ENCODE results near the gene SNTB2.

Gene SNTB2

GRCh38 chr16:69316595-69317034, 129.7 kb downstream of the SNTB2 start:
- Histone ChIP-seq H3K27ac (replicated peaks; ENCODE audit: low read length) (no peak overlapping the region), H2BK5ac (ENCODE audit: low read length) (peak overlapping the region; percentile 39), H3K36me3 (replicated peaks in 1 of 2; ENCODE audit: control insufficient read depth in 2 of 2, insufficient read depth in 2 of 2, low read length in 2 of 2) (peaks cover 63 to 85% of the 10 kb centered on the region in 2 donors), H2BK120ac (ENCODE audit: low read depth, low read length) (no peak overlapping the region), H3K4me1 (ENCODE audit: control insufficient read depth in 2 of 2, insufficient read depth in 1 of 2, low read depth in 1 of 2, low read length in 2 of 2) (peaks cover 2% of the 10 kb centered on the region in 2 donors), H2AFZ (ENCODE audit: low read length) (no peak overlapping the region), H2BK15ac (ENCODE audit: low read length) (no peak overlapping the region), H3K14ac (ENCODE audit: low read length) (no peak overlapping the region), H3K9ac (ENCODE audit: low read depth, low read length, poor library complexity) (peak overlapping the region; percentile 12), H3K4me3 (ENCODE audit: low read length in 2 of 2) (peak overlapping the region in 1 of 2 donors; percentile 20), H2BK12ac (ENCODE audit: low read length) (peak overlapping the region; percentile 16), H3K9me3 (replicated peaks in 1 of 2; ENCODE audit: control insufficient read depth in 2 of 2, insufficient read depth in 1 of 2, low read depth in 1 of 2, low read length in 2 of 2) (no peaks in the 10 kb centered on the region), H3K18ac (ENCODE audit: low read length) (no peak overlapping the region), H3K27me3 (ENCODE audit: control insufficient read depth in 3 of 3, insufficient read depth in 3 of 3, low read depth in 1 of 3, low read length in 3 of 3) (no peaks in the 10 kb centered on the region), H3K4me2 (ENCODE audit: insufficient read depth, low read length, poor library complexity, severe bottlenecking) (no peak overlapping the region), H2AK5ac (ENCODE audit: low read depth, low read length) (no peak overlapping the region), H3K4ac (ENCODE audit: low read length) (no peak overlapping the region), H3K79me1 (ENCODE audit: low read depth, low read length) (peaks cover 16% of the 10 kb centered on the region), H4K8ac (ENCODE audit: low read depth, low read length) (no peak overlapping the region), H3K23ac (ENCODE audit: low read depth, low read length, poor library complexity) (peak overlapping the region; percentile 89), H4K91ac (ENCODE audit: low read depth, low read length, poor library complexity) (no peak overlapping the region)
- DNase-seq (ENCODE audit: low spot score): no peak
- WGBS, 2 donors (ENCODE audit: extremely low coverage in 2 of 2, insufficient read length in 2 of 2, insufficient replicate concordance in 1 of 2): no CpG with 5 or more reads among the region's 17 CpGs

GRCh38 chr16:69318177-69318910, 131.4 kb downstream of the SNTB2 start:
- no peak overlapping the region for H2BK120ac ChIP-seq (ENCODE audit: low read depth, low read length)
- WGBS, 2 donors (ENCODE audit: extremely low coverage in 2 of 2, insufficient read length in 2 of 2, insufficient replicate concordance in 1 of 2): no CpG with 5 or more reads among the region's 30 CpGs
- no peak overlapping the region for H3K4me2 ChIP-seq (ENCODE audit: insufficient read depth, low read length, poor library complexity, severe bottlenecking)
- H3K9me3 ChIP-seq (replicated peaks in 1 of 2; ENCODE audit: control insufficient read depth in 2 of 2, insufficient read depth in 1 of 2, low read depth in 1 of 2, low read length in 2 of 2): peaks cover 0 to 1% of the 10 kb centered on the region in 2 donors
- H4K8ac ChIP-seq (ENCODE audit: low read depth, low read length): no peak overlapping the region
- no peak overlapping the region for H2BK12ac ChIP-seq (ENCODE audit: low read length)
- H3K79me1 ChIP-seq (ENCODE audit: low read depth, low read length): peaks cover 18% of the 10 kb centered on the region
- no peak overlapping the region for H2AFZ ChIP-seq (ENCODE audit: low read length)
- no peak overlapping the region for H3K18ac ChIP-seq (ENCODE audit: low read length)
- H3K9ac ChIP-seq (ENCODE audit: low read depth, low read length, poor library complexity): no peak overlapping the region
- H3K14ac ChIP-seq (ENCODE audit: low read length): no peak overlapping the region
- no peaks in the 10 kb centered on the region for H3K27me3 ChIP-seq (ENCODE audit: control insufficient read depth in 3 of 3, insufficient read depth in 3 of 3, low read depth in 1 of 3, low read length in 3 of 3)
- H3K23ac ChIP-seq (ENCODE audit: low read depth, low read length, poor library complexity): no peak overlapping the region
- no peak for DNase-seq (ENCODE audit: low spot score)
- no peaks in the 10 kb centered on the region for H3K4me1 ChIP-seq (ENCODE audit: control insufficient read depth in 2 of 2, insufficient read depth in 1 of 2, low read depth in 1 of 2, low read length in 2 of 2)
- no peak overlapping the region for H3K4me3 ChIP-seq (ENCODE audit: low read length in 2 of 2)
- peaks cover 76 to 97% of the 10 kb centered on the region in 2 donors for H3K36me3 ChIP-seq (replicated peaks in 1 of 2; ENCODE audit: control insufficient read depth in 2 of 2, insufficient read depth in 2 of 2, low read length in 2 of 2)
- H3K4ac ChIP-seq (ENCODE audit: low read length): no peak overlapping the region
- H3K27ac ChIP-seq (replicated peaks; ENCODE audit: low read length): no peak overlapping the region
- no peak overlapping the region for H2BK15ac ChIP-seq (ENCODE audit: low read length)
- H2BK5ac ChIP-seq (ENCODE audit: low read length): no peak overlapping the region
- no peak overlapping the region for H2AK5ac ChIP-seq (ENCODE audit: low read depth, low read length)
- no peak overlapping the region for H4K91ac ChIP-seq (ENCODE audit: low read depth, low read length, poor library complexity)

- H3K14ac ChIP-seq (ENCODE audit: low read length): no peak overlapping the region
- H4K8ac ChIP-seq (ENCODE audit: low read depth, low read length): no peak overlapping the region
- H3K9me3 ChIP-seq (replicated peaks in 1 of 2; ENCODE audit: control insufficient read depth in 2 of 2, insufficient read depth in 1 of 2, low read depth in 1 of 2, low read length in 2 of 2): peaks cover 0 to 2% of the 10 kb centered on the region in 2 donors
- H3K9ac ChIP-seq (ENCODE audit: low read depth, low read length, poor library complexity): peak overlapping the region; percentile 2
- H3K4me3 ChIP-seq (ENCODE audit: low read length in 2 of 2): peak overlapping the region in 1 of 2 donors; percentile 8
- H3K79me1 ChIP-seq (ENCODE audit: low read depth, low read length): peaks cover 19% of the 10 kb centered on the region
- H3K27ac ChIP-seq (replicated peaks; ENCODE audit: low read length): no peak overlapping the region
- no peaks in the 10 kb centered on the region for H3K27me3 ChIP-seq (ENCODE audit: control insufficient read depth in 3 of 3, insufficient read depth in 3 of 3, low read depth in 1 of 3, low read length in 3 of 3)
- H2AK5ac ChIP-seq (ENCODE audit: low read depth, low read length): no peak overlapping the region
- no peak overlapping the region for H3K18ac ChIP-seq (ENCODE audit: low read length)
- no peak overlapping the region for H3K4me2 ChIP-seq (ENCODE audit: insufficient read depth, low read length, poor library complexity, severe bottlenecking)
- peaks cover 76 to 97% of the 10 kb centered on the region in 2 donors for H3K36me3 ChIP-seq (replicated peaks in 1 of 2; ENCODE audit: control insufficient read depth in 2 of 2, insufficient read depth in 2 of 2, low read length in 2 of 2)
- H3K4ac ChIP-seq (ENCODE audit: low read length): no peak overlapping the region
- no peak overlapping the region for H2BK15ac ChIP-seq (ENCODE audit: low read length)
- H4K91ac ChIP-seq (ENCODE audit: low read depth, low read length, poor library complexity): no peak overlapping the region
- WGBS, 2 donors (ENCODE audit: extremely low coverage in 2 of 2, insufficient read length in 2 of 2, insufficient replicate concordance in 1 of 2): no CpG with 5 or more reads among the region's 10 CpGs
- DNase-seq (ENCODE audit: low spot score): no peak
- no peak overlapping the region for H3K23ac ChIP-seq (ENCODE audit: low read depth, low read length, poor library complexity)
- H2BK120ac ChIP-seq (ENCODE audit: low read depth, low read length): no peak overlapping the region
- no peak overlapping the region for H2BK12ac ChIP-seq (ENCODE audit: low read length)
- no peak overlapping the region for H2BK5ac ChIP-seq (ENCODE audit: low read length)
- H3K4me1 ChIP-seq (ENCODE audit: control insufficient read depth in 2 of 2, insufficient read depth in 1 of 2, low read depth in 1 of 2, low read length in 2 of 2): no peaks in the 10 kb centered on the region
- no peak overlapping the region for H2AFZ ChIP-seq (ENCODE audit: low read length)
Observed at GRCh38 chr16:69318911-69319289, 131.9 kb downstream of the SNTB2 start.

- Histone ChIP-seq H3K4me3 (ENCODE audit: low read length in 2 of 2) (no peak overlapping the region), H3K4me2 (ENCODE audit: insufficient read depth, low read length, poor library complexity, severe bottlenecking) (no peak overlapping the region), H4K8ac (ENCODE audit: low read depth, low read length) (no peak overlapping the region), H3K79me1 (ENCODE audit: low read depth, low read length) (peaks cover 22% of the 10 kb centered on the region), H3K23ac (ENCODE audit: low read depth, low read length, poor library complexity) (no peak overlapping the region), H3K9me3 (replicated peaks in 1 of 2; ENCODE audit: control insufficient read depth in 2 of 2, insufficient read depth in 1 of 2, low read depth in 1 of 2, low read length in 2 of 2) (peaks cover 0 to 2% of the 10 kb centered on the region in 2 donors), H2AK5ac (ENCODE audit: low read depth, low read length) (no peak overlapping the region), H3K36me3 (replicated peaks in 1 of 2; ENCODE audit: control insufficient read depth in 2 of 2, insufficient read depth in 2 of 2, low read length in 2 of 2) (peaks cover 78 to 97% of the 10 kb centered on the region in 2 donors), H3K14ac (ENCODE audit: low read length) (no peak overlapping the region), H2BK15ac (ENCODE audit: low read length) (no peak overlapping the region), H3K27me3 (ENCODE audit: control insufficient read depth in 3 of 3, insufficient read depth in 3 of 3, low read depth in 1 of 3, low read length in 3 of 3) (no peaks in the 10 kb centered on the region), H2AFZ (ENCODE audit: low read length) (no peak overlapping the region), H3K18ac (ENCODE audit: low read length) (no peak overlapping the region), H3K4ac (ENCODE audit: low read length) (no peak overlapping the region), H4K91ac (ENCODE audit: low read depth, low read length, poor library complexity) (no peak overlapping the region), H2BK120ac (ENCODE audit: low read depth, low read length) (no peak overlapping the region), H3K9ac (ENCODE audit: low read depth, low read length, poor library complexity) (no peak overlapping the region), H3K4me1 (ENCODE audit: control insufficient read depth in 2 of 2, insufficient read depth in 1 of 2, low read depth in 1 of 2, low read length in 2 of 2) (no peaks in the 10 kb centered on the region), H2BK12ac (ENCODE audit: low read length) (no peak overlapping the region), H3K27ac (replicated peaks; ENCODE audit: low read length) (no peak overlapping the region), H2BK5ac (ENCODE audit: low read length) (no peak overlapping the region)
- no CpG with 5 or more reads among the region's 9 CpGs for WGBS, 2 donors (ENCODE audit: extremely low coverage in 2 of 2, insufficient read length in 2 of 2, insufficient replicate concordance in 1 of 2)
- DNase-seq (ENCODE audit: low spot score): no peak
Observed at GRCh38 chr16:69319381-69319780, 132.4 kb downstream of the SNTB2 start.

Measured in neuronal stem cell (in vitro differentiated cells).